Measurements from ENCODE around the gene ASPSCR1. TPM values are rescaled to one million over a fixed set of nuclear protein-coding genes. Genes with fewer than 3 reads are reported as not detected.

The ASPSCR1 gene
- total and polyA plus RNA-seq, 10 of the 15 experiments (the other 5 are each of a cell fraction or from before 2014, with no cell fraction given) = 1.5 to 48.4 (median 25.4) TPM

DNA sequence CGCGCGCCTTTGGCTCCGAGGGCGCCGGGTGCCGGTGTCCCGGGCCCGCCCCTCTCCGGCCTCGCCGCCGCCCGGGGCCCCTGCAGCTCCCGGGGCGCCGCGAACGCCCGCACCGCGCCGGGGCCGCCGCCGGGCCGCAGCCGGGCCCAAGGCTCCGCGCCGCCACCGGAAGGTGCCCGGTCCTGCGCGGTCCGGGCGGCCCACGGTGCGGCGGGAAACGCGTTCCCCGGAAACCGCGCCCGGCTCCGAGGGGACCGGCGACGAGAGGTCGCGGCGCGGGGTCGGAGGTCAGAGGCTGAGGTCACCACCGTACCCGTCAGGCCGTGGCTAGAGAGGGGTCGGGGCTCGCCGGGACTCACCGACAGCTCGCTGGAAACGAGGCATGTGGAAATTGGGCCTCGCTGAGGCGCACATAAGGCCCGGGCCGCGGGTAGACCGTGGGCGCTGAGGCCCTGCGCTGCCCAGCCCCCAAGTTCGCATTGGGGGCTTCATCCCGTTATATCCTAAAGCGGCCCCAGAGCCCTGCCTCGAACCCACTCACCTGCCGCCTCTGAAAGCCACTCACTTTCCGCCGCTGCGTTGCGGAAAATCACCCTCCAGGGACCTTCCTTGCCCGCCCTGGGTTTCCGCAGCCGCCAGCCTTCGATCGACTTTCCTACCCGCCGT lies 88.3 kb downstream of the ASPSCR1 start, which contains the start of gene DUS1L (continued):
- TF ChIP-seq, protein P1, sequence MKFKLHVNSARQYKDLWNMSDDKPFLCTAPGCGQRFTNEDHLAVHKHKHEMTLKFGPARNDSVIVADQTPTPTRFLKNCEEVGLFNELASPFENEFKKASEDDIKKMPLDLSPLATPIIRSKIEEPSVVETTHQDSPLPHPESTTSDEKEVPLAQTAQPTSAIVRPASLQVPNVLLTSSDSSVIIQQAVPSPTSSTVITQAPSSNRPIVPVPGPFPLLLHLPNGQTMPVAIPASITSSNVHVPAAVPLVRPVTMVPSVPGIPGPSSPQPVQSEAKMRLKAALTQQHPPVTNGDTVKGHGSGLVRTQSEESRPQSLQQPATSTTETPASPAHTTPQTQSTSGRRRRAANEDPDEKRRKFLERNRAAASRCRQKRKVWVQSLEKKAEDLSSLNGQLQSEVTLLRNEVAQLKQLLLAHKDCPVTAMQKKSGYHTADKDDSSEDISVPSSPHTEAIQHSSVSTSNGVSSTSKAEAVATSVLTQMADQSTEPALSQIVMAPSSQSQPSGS (IDR thresholded peaks at IDR 0.05; ENCODE audit: low read length) = no peak
- TF ChIP-seq NR2C1 (IDR thresholded peaks at IDR 0.05) (peak; percentile 100), CEBPB (IDR thresholded peaks at IDR 0.05; ENCODE audit: borderline replicate concordance in 1 of 2, low read depth in 2 of 2, low read length in 2 of 2) (no peak), USF2 (IDR thresholded peaks at IDR 0.05; ENCODE audit: borderline replicate concordance, low read depth, low read length) (no peak), CBX3 (IDR thresholded peaks at IDR 0.05; ENCODE audit: borderline replicate concordance, low read depth) (no peak), NFIC (IDR thresholded peaks at IDR 0.05; ENCODE audit: low read depth, low read length) (no peak), RFX5 (IDR thresholded peaks at IDR 0.05; ENCODE audit: low read depth, low read length) (peak; percentile 31; the same call in 1 of the 2 replicates), GABPA (IDR thresholded peaks at IDR 0.05; ENCODE audit: low read depth) (peak; percentile 92), PAX5 (IDR thresholded peaks at IDR 0.05; ENCODE audit: borderline replicate concordance, low read depth, low read length) (no peak), POU2F2 (IDR thresholded peaks at IDR 0.05; ENCODE audit: borderline replicate concordance, low read depth, low read length) (peak; percentile 87; the same call in 2 of the 3 replicates), EZH2 (IDR thresholded peaks at IDR 0.05; ENCODE audit: borderline replicate concordance, control insufficient read depth, low read depth, low read length) (no peak), EED (IDR thresholded peaks at IDR 0.05; ENCODE audit: low read depth) (no peak), NFYB (IDR thresholded peaks at IDR 0.05; ENCODE audit: insufficient read depth, low read depth, low read length) (no peak), PML (IDR thresholded peaks at IDR 0.05; ENCODE audit: low read length) (no peak), RUNX3 (IDR thresholded peaks at IDR 0.05; ENCODE audit: low read length) (peak; percentile 77), IRF4 (IDR thresholded peaks at IDR 0.05; ENCODE audit: low read depth, low read length) (0 out of 2 replicates have a peak, but pooled peaks have one; percentile 30)
- TF ChIP-seq, protein P2, sequence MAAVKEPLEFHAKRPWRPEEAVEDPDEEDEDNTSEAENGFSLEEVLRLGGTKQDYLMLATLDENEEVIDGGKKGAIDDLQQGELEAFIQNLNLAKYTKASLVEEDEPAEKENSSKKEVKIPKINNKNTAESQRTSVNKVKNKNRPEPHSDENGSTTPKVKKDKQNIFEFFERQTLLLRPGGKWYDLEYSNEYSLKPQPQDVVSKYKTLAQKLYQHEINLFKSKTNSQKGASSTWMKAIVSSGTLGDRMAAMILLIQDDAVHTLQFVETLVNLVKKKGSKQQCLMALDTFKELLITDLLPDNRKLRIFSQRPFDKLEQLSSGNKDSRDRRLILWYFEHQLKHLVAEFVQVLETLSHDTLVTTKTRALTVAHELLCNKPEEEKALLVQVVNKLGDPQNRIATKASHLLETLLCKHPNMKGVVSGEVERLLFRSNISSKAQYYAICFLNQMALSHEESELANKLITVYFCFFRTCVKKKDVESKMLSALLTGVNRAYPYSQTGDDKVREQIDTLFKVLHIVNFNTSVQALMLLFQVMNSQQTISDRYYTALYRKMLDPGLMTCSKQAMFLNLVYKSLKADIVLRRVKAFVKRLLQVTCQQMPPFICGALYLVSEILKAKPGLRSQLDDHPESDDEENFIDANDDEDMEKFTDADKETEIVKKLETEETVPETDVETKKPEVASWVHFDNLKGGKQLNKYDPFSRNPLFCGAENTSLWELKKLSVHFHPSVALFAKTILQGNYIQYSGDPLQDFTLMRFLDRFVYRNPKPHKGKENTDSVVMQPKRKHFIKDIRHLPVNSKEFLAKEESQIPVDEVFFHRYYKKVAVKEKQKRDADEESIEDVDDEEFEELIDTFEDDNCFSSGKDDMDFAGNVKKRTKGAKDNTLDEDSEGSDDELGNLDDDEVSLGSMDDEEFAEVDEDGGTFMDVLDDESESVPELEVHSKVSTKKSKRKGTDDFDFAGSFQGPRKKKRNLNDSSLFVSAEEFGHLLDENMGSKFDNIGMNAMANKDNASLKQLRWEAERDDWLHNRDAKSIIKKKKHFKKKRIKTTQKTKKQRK (IDR thresholded peaks at IDR 0.05; ENCODE audit: low read depth, low read length) = no peak
- TF ChIP-seq, protein P3, sequence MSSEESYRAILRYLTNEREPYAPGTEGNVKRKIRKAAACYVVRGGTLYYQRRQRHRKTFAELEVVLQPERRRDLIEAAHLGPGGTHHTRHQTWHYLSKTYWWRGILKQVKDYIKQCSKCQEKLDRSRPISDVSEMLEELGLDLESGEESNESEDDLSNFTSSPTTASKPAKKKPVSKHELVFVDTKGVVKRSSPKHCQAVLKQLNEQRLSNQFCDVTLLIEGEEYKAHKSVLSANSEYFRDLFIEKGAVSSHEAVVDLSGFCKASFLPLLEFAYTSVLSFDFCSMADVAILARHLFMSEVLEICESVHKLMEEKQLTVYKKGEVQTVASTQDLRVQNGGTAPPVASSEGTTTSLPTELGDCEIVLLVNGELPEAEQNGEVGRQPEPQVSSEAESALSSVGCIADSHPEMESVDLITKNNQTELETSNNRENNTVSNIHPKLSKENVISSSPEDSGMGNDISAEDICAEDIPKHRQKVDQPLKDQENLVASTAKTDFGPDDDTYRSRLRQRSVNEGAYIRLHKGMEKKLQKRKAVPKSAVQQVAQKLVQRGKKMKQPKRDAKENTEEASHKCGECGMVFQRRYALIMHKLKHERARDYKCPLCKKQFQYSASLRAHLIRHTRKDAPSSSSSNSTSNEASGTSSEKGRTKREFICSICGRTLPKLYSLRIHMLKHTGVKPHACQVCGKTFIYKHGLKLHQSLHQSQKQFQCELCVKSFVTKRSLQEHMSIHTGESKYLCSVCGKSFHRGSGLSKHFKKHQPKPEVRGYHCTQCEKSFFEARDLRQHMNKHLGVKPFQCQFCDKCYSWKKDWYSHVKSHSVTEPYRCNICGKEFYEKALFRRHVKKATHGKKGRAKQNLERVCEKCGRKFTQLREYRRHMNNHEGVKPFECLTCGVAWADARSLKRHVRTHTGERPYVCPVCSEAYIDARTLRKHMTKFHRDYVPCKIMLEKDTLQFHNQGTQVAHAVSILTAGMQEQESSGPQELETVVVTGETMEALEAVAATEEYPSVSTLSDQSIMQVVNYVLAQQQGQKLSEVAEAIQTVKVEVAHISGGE (CRISPR knock-in tag; IDR thresholded peaks at IDR 0.05) = peak; percentile 99
- TF ChIP-seq, protein P4, sequence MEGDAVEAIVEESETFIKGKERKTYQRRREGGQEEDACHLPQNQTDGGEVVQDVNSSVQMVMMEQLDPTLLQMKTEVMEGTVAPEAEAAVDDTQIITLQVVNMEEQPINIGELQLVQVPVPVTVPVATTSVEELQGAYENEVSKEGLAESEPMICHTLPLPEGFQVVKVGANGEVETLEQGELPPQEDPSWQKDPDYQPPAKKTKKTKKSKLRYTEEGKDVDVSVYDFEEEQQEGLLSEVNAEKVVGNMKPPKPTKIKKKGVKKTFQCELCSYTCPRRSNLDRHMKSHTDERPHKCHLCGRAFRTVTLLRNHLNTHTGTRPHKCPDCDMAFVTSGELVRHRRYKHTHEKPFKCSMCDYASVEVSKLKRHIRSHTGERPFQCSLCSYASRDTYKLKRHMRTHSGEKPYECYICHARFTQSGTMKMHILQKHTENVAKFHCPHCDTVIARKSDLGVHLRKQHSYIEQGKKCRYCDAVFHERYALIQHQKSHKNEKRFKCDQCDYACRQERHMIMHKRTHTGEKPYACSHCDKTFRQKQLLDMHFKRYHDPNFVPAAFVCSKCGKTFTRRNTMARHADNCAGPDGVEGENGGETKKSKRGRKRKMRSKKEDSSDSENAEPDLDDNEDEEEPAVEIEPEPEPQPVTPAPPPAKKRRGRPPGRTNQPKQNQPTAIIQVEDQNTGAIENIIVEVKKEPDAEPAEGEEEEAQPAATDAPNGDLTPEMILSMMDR (IDR thresholded peaks at IDR 0.05 in 2 of 3, conservative IDR thresholded peaks at IDR 0.05 in 1 of 3; ENCODE audit: control insufficient read depth in 2 of 3, extremely low read depth in 1 of 3, insufficient read depth in 1 of 3, low read depth in 3 of 3, low read length in 3 of 3) = no peak
